ENCODE results near the gene RNASEH1. TPM values are rescaled to one million over a fixed set of nuclear protein-coding genes. Genes with fewer than 3 reads are reported as not detected.

The RNASEH1 gene
- total RNA-seq, 3 donors from 2014 or later = 14.4 to 24.2 (median 19.5) TPM

DNA sequence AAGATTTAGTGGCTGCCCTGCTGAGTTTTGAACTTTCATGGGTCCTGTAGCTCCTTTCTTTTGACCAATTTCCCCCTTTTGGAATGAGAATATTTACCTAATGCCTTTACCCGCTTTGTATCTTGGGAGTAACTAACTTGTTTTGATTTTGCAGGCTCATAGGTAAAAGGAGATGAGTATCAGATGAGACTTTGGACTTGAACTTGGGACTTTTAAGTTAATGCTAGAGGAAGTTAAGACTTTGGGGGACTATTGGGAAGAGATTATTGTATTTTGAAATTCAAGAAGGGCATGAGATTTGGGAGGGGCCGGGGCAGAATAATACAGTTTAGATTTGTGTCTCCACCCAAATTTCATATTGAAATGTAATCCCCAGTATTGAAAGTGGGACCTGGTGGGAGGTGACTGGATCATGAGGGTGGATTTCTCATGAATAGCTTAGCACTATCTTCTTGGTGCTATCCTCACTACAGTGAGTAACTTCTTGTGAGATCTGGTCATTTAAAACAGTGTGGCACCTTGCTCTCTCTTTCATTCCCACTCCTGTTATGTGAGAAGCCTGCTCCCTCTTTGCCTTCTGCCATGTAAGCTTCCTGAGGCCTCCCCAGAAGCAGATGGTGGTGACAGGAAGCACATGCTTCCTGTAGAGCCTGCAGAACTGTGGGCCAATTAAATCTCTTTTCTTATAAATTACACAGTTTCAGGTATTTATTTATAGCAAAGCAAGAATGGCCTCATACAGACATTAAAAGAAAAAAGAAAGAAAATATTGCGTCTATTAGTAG, 44.9 kb downstream of the RNASEH1 start:
- TF ChIP-seq, protein P1, sequence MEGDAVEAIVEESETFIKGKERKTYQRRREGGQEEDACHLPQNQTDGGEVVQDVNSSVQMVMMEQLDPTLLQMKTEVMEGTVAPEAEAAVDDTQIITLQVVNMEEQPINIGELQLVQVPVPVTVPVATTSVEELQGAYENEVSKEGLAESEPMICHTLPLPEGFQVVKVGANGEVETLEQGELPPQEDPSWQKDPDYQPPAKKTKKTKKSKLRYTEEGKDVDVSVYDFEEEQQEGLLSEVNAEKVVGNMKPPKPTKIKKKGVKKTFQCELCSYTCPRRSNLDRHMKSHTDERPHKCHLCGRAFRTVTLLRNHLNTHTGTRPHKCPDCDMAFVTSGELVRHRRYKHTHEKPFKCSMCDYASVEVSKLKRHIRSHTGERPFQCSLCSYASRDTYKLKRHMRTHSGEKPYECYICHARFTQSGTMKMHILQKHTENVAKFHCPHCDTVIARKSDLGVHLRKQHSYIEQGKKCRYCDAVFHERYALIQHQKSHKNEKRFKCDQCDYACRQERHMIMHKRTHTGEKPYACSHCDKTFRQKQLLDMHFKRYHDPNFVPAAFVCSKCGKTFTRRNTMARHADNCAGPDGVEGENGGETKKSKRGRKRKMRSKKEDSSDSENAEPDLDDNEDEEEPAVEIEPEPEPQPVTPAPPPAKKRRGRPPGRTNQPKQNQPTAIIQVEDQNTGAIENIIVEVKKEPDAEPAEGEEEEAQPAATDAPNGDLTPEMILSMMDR (IDR thresholded peaks at IDR 0.05) = no peak
- Histone ChIP-seq H3K4me3 (no peak overlapping the region), H3K4me1 (ENCODE audit: low read depth) (peaks cover 5% of the 10 kb centered on the region), H3K9me3 (peaks cover 4% of the 10 kb centered on the region), H3K36me3 (ENCODE audit: low read depth) (no peaks in the 10 kb centered on the region)
- intact Hi-C loops (cut with DNase I, micrococcal nuclease) = no loop called here
- DNase-seq (no peak), ATAC-seq (no peak)

DNA sequence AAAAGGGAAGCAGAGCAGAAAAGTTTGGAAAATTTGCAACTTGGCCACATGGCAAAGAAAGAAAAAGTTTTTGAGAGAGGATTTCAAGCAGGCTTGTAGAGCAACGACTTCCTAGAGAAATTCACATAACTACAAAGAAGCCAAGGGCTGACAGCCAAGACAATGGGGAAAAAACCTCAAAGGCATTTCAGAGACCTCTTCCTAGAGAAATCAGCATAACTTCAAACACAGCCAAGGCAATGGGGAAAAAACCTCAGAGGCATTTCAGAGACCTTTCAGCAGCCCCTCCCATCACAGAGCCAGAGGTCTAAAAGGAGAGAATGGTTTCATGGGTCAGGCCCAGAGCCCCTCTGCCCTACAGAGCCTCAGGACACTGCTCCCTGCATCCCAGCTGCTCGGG, 46.0 kb downstream of the RNASEH1 start:
- Histone ChIP-seq H3K9me3 (peaks cover 4% of the 10 kb centered on the region), H3K4me1 (ENCODE audit: low read depth) (no peaks in the 10 kb centered on the region), H3K36me3 (ENCODE audit: low read depth) (no peaks in the 10 kb centered on the region), H3K4me3 (no peak overlapping the region)
- ATAC-seq = no peak
- DNase-seq = no peak
- intact Hi-C loops (cut with DNase I, micrococcal nuclease) = no loop called here
- TF ChIP-seq, protein P1 (IDR thresholded peaks at IDR 0.05) = no peak

DNA sequence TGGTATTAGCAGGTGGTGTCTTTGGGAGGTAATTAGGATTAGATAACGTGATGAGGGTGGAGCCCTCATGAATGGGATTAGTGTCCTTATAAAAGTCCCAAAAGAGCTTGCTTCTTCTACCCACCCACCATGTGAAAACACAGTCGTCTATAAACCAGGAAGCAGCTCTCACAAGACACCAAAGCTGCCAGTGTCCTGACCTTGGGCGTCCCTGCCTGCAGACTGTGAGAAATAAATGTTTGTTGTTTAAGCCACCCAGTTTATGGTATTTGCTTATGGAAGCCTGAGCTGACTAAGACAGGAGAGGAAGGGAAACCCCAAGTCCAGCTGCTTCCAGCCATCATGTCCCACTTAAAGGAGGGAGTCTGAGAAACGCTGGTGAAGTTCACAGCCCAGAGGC, 52.4 kb downstream of the RNASEH1 start:
- ATAC-seq = peak; percentile 96
- TF ChIP-seq, protein P1 (IDR thresholded peaks at IDR 0.05) = no peak
- H3K36me3 ChIP-seq (ENCODE audit: low read depth) = no peaks in the 10 kb centered on the region
- DNase-seq = peak in 2 of 3 donors; percentile 70 to 71
- peaks cover 11% of the 10 kb centered on the region for H3K4me1 ChIP-seq (ENCODE audit: low read depth)
- no peak overlapping the region for H3K4me3 ChIP-seq
- intact Hi-C loops (cut with DNase I, micrococcal nuclease) = no loop called here
- no peaks in the 10 kb centered on the region for H3K9me3 ChIP-seq

DNA sequence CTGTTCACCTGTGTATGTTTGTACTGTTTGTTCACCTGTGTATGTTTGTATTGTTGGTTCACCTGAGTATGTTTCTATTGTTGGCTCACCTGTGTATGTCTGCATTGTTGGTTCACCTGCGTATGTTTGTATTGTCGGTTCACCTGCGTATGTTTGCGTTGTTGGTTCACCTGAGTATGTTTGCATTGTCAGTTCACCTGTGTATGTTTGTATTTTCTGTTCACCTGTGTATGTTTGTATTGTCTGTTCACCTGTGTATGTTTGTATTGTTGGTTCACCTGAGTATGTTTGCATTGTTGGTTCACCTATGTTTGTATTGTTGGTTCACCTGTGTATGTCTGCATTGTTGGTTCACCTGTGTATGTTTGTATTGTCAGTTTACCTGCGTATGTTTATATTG, 53.4 kb downstream of the RNASEH1 start:
- intact Hi-C loops (cut with DNase I, micrococcal nuclease) = no loop called here
- TF ChIP-seq, protein P1 (IDR thresholded peaks at IDR 0.05) = no peak
- Histone ChIP-seq H3K36me3 (ENCODE audit: low read depth) (peaks cover 4% of the 10 kb centered on the region), H3K4me1 (ENCODE audit: low read depth) (peaks cover 11% of the 10 kb centered on the region), H3K4me3 (no peak overlapping the region), H3K9me3 (no peaks in the 10 kb centered on the region)
- DNase-seq (no peak), ATAC-seq (no peak)

DNA sequence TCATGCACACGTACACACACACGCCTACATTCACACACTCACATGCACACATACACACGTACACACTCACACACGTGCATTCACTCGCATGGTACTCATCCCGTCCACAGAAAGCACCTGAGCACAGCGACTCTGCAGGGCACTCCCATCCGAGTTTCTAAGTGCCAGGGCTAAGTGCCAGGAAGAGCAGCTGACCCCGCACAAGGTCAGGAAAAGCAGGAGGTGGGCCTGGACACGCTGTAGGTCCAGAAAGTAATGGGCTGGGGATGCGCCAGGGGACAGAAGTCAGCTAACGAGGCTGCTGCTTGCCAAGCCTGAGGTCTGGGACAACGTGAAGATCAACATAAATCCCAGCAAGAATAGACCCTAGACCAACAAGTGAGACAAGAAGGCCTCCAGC, 54.6 kb downstream of the RNASEH1 start:
- ATAC-seq = no peak
- DNase-seq = no peak
- intact Hi-C loops (cut with DNase I, micrococcal nuclease) = no loop called here
- TF ChIP-seq, protein P1 (IDR thresholded peaks at IDR 0.05) = no peak
- Histone ChIP-seq H3K36me3 (ENCODE audit: low read depth) (peaks cover 4% of the 10 kb centered on the region), H3K9me3 (no peaks in the 10 kb centered on the region), H3K4me1 (ENCODE audit: low read depth) (peaks cover 11% of the 10 kb centered on the region), H3K4me3 (no peak overlapping the region)
